Spinal cord (tissue), 10 donors: ENCODE results near the gene CPN2. TPM values are rescaled to one million over a fixed set of nuclear protein-coding genes. Genes with fewer than 3 reads are reported as not detected.

ENCODE experiments used
- DNase-seq, 6 donors: peaks; one replicate each; pipeline versions ENCODE4 v3.0.0 to v3.0.0-alpha.2; 2013 to 2015; ENCODE audit warnings: low spot score in 6 of 6, low read depth in 4 of 6
- H3K27ac ChIP-seq: one replicate; pipeline ENCODE4 v1.5.1; 2013; ENCODE audit warnings: low read depth, low read length, control low read depth
- H3K27me3 ChIP-seq: one replicate; pipeline ENCODE4 v1.6.1; 2013; ENCODE audit warnings: low read length; ENCODE audit not compliant: control insufficient read depth, insufficient read depth
- H3K36me3 ChIP-seq: one replicate; pipeline ENCODE4 v1.6.1; 2013; ENCODE audit warnings: low read length; ENCODE audit not compliant: control insufficient read depth, insufficient read depth
- H3K4me1 ChIP-seq: one replicate; pipeline ENCODE4 v1.6.1; 2013; ENCODE audit warnings: low read length; ENCODE audit not compliant: control insufficient read depth, insufficient read depth
- H3K4me3 ChIP-seq: one replicate; pipeline ENCODE4 v1.5.1; 2013; ENCODE audit warnings: low read depth, low read length, control low read depth
- H3K9me3 ChIP-seq: one replicate; pipeline ENCODE4 v1.6.1; 2013; ENCODE audit warnings: low read length; ENCODE audit not compliant: control insufficient read depth, insufficient read depth
- WGBS: methylation state at CpG from one replicate; pipeline ENCODE4 v1.1.5; 2013; ENCODE audit warnings: missing lambda C conversion rate; ENCODE audit not compliant: insufficient coverage; 5-methylcytosine and 5-hydroxymethylcytosine counted together
- polyA plus RNA-seq, 2 donors: library from polyadenylated mRNA; unstranded; fragments of 120-200 nt; gene quantifications; one replicate each; pipeline ENCODE4 v1.2.1, GENCODE V29; 2013; ENCODE audit not compliant: insufficient read length in 2 of 2
- total RNA-seq, 2 donors: library from RNA; depleted of rRNA in 1 of 2; stranded (reverse); fragments of 120-200 nt in 1 of 2; fragments of >200 nt in 1 of 2; gene quantifications; one replicate each; pipeline versions ENCODE4 v1.2.3 to v1.2.4, GENCODE V29; 2013 to 2014
- donor health status: healthy.

Gene CPN2
- total and polyA plus RNA-seq, 4 donors: not detected

GRCh38 chr3:194292331-194292730 lies 58.8 kb downstream of the CPN2 start:
- Histone ChIP-seq H3K4me3 (no peak overlapping the region), H3K27me3 (peaks cover 12% of the 10 kb centered on the region), H3K4me1 (peaks cover 10% of the 10 kb centered on the region), H3K27ac (no peak overlapping the region), H3K36me3 (no peaks in the 10 kb centered on the region), H3K9me3 (peaks cover 7% of the 10 kb centered on the region)
- 93% methylated on average over 3 of the region's 3 CpGs for WGBS
- no peak for DNase-seq

Other genes with a start within 250 kb of the CPN2 start
- gene HES1, start 215.2 kb downstream of the CPN2 start, total RNA-seq: 10 to 100 TPM; 37.7 to 58.9 TPM
- 10 to 100 TPM; 28.7 to 49.9 TPM for gene HES1, start 215.2 kb downstream of the CPN2 start, polyA plus RNA-seq
- under 1 TPM; 0.06 to 0.10 TPM for gene LRRC15, start 18.4 kb upstream of the CPN2 start, total RNA-seq
- gene LRRC15, start 18.4 kb upstream of the CPN2 start, polyA plus RNA-seq: under 1 TPM; 0.12 to 0.14 TPM
- gene GP5, start 47.9 kb upstream of the CPN2 start, total RNA-seq: under 1 TPM; 0.33 to 0.69 TPM
- under 1 TPM; 0.25 to 0.29 TPM for gene GP5, start 47.9 kb upstream of the CPN2 start, polyA plus RNA-seq
- gene ATP13A3, start 135.7 kb upstream of the CPN2 start, total RNA-seq: 100 to 1,000 TPM; 139 to 149 TPM
- 10 to 100 TPM; 38.2 to 55.1 TPM for gene ATP13A3, start 135.7 kb upstream of the CPN2 start, polyA plus RNA-seq